Retina (tissue), 1 donor: ENCODE measurements around the gene RAB40B.
"Not testable (repeated sequence)": the region's sequence is repeated elsewhere in the genome, so short reads cannot be mapped to it uniquely, and the experiment has no call there.

Source experiments
- DNase-seq: peaks from one replicate; pipeline ENCODE4 v3.0.0-alpha.2; 2016

The RAB40B gene, protein sequence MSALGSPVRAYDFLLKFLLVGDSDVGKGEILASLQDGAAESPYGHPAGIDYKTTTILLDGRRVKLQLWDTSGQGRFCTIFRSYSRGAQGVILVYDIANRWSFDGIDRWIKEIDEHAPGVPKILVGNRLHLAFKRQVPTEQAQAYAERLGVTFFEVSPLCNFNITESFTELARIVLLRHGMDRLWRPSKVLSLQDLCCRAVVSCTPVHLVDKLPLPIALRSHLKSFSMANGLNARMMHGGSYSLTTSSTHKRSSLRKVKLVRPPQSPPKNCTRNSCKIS

DNA sequence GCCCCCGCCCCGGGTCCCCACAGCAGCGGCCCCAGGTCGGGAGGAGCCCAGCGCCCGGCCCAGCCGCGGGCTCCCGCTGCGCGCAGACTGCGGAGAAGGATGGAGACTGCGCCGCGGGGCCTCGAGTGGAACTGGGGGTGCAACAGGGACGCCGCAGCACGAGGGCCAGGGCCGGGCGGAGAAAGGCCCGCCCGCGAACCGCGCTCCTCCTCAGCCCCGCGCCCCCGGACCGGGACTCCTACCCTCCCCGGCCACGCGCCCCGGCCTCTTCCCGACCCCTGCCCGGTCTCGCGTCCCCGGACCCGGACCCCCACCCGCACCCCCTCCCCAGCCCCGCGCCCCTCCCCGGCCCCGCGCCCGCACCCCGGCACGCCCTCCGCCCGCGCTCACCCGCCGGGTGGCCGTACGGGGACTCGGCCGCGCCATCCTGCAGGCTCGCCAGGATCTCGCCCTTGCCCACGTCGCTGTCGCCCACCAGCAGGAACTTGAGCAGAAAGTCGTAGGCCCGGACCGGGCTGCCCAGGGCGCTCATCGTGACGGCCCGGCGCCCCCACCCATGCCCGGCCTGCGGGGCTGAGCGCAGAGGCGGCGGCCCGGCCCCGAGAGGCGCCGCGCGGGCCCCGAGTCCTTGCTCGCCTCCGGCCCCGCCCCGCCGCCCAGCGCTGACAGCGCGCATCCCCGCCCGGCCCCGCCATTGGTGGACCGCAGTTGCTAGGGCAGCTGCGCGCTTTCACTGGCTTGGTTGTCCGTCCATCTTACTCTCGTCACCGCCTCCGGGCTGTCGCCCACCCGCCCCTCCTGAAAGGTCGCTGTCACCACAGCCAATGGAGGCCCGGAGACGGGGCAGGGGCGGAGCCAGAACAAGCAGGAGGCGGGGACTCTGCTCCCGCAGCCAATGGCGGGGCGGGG is at the start of gene RAB40B:
Gene RAB40B, minus strand, starts transcription at position 634 of the 909 bp plus-strand sequence. Its CDS starts 102 bp downstream, at position 532.
- DNase-seq: peak; percentile 93

DNA sequence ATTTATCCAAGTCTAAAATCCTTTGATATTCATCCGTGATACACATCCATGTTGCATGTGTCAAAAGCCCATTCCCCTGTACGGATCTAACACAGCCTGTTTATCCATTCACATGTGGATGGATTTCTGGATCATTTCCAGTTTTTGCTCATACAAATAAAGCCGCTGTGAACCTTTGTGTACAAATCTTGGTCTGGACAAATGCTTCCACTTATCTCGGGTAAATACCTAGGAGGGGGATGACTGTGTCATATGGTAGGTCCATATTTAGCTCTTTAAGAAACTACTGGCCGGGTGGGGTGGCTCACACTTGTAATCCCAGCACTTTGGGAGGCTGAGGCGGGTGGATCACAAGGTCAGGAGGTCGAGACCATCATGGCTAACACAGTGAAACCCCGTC is 47.0 kb upstream of the RAB40B start:
- DNase-seq: no peak

DNA sequence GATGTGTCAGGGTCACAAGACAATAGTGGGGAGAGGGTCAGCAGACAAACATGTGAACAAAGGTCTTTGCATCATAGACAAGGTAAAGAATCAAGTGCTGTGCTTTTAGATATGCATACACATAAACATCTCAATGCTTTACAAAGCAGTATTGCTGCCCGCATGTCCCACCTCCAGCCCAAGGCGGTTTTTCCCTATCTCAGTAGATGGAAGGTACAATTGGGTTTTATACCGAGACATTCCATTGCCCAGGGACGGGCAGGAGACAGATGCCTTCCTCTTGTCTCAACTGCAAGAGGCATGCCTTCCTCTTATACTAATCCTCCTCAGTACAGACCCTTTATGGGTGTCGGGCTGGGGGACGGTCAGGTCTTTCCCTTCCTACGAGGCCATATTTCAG is 46.2 kb upstream of the RAB40B start:
- not testable (repeated sequence) for DNase-seq

DNA sequence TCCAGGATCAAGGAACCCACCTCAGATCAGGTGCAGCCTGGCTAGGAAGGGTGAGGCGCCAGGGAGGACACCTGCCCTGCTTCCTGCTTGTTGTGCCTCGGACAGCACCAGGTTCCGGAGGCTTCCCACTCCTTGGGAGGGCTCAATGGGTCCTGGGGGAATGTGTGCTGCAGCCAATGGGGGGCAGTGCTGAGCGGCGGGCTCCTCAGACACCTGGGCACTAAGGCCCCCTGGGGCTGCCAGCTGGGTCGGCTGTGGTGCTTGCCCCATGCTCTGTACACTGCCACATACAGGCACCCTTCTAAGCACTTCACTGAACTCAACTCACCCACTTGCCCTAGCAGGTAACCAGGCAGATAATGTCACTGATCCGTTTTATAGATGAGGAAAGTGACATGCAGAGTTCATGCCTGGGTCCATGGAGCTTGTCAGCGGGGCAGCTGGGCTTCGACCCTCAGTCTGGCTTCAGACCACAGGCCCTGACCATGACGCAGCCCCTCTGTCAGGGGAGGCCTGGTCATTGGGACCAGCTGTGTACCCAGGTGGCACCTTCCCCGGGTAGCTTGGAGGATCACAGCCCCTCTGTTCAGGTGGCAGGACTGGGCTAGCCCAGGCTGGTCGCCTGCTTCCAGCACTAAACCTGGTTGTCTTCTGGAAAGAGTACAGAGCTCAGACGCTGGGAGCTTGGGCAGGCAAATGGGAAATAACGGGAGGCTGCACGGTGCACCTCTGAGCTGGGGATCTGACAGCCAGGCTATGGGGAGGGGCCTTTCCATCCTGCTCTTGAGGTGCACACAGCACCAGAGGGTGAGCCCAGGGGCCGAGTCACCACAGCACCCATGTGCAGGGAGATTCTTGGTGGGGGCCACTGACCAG is 45.1 kb upstream of the RAB40B start:
- no peak for DNase-seq

DNA sequence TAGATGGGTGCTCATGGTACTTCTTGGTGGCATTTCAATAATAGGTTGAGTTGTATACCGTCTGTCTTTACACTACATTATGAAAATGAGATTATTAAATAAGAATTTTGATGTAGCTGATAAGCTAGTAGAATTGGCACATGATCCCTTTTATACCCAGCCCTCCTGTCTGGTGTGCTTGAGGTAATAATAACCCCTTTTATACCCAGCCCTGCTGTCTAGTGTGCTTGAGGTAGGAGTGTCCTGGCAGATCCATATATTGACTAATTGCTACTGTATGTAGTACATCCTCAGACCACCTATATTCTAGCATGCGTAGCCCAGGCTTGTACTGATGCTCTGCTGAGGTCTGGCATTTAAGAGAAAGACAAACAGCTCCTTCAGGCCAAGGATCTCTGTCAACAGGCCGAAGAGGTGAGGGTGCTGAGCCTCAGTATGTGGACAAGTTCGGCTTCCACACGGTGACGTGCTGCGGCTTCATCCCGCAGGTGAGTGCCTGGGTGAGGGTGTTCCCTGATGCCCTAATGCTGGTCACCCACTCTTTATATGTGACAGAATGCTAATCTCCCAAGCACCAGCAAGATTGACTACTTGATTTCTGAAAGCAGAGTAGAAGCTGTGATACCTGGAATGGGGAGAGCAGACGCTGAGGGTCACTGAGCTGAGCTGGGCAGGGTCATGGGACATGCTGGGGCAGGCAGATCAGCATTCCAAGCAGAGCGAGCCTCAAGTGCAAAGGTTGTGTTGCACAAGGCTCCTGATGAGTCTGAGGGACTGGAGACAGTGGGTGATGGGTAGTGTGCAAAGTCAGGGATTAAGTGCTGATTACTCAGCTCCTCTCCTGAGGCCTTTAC is 42.6 kb upstream of the RAB40B start:
- DNase-seq: no peak

DNA sequence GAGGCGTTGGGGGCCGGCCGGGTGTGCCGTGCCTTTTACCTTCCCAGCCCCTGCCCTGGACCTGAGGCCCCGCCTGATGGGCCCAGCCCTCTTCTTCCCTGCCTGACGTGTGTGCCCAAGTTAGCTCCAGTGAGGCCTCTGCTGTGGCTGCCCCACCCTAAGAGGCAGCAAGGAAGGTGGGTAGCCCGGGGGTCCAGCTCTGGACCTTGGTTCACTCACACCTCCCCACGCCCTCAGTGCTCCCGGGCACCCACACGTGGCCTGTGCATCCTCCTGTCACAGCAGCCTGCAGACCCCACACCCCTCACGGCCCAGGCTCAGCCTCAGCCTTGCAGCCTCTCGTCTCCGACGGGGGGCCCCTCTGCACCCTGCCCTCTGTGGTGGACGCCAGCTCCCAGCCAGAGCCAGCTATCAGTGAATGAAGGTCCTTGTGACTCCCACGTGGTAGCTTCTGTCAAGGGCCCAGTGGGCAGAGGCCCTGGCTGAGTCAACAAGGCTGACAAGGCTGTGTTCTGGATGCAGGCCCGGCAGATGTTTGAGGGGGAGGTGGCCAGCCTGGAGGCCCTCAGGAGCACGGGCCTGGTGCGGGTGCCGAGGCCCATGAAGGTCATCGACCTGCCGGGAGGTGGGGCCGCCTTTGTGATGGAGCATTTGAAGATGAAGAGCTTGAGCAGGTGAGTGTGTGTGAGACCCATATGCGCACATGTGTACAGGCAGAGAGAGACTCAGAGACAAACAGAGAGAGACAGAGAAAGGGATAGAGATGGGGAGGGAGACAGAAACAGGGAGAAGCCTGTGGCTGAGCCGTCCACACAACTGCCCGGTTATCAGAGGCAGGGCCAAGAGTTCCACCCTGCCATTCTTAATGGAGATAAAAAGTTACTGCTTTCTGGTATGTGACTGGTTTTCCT is 39.7 kb upstream of the RAB40B start:
- no peak for DNase-seq

DNA sequence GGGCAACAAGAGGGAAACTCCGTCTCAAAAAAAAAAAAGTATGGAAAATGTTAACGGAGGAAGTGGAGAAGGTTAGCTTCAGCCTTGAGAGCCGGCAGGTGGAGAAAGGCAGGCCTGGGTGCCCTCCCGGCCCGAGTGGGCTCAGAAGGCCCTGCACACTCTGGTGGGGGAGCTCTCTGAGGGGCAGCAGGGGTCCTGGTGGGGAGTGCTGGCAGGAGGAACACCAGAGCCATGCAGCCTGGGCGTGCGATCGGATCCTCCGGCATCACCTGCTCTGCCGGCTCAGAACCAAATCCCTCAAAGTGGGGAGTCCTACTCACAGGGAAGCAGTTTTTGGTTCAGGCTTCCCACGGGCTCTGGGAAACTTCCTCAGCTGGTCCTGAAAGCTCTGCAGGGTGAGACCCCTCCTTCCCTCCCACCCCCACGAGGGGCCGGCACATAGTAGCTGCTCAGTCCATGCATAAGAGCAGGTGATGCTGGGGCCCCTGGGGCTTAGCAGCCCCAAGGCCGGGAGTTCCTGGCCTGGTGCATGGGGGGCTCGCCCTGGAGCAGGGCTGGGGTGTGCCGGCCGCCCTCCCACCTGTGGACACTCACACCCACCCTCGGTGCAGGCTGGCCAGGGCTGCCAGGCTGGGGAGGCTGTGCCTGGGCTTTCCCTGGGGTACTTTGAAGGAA is 38.1 kb upstream of the RAB40B start:
- no peak for DNase-seq

DNA sequence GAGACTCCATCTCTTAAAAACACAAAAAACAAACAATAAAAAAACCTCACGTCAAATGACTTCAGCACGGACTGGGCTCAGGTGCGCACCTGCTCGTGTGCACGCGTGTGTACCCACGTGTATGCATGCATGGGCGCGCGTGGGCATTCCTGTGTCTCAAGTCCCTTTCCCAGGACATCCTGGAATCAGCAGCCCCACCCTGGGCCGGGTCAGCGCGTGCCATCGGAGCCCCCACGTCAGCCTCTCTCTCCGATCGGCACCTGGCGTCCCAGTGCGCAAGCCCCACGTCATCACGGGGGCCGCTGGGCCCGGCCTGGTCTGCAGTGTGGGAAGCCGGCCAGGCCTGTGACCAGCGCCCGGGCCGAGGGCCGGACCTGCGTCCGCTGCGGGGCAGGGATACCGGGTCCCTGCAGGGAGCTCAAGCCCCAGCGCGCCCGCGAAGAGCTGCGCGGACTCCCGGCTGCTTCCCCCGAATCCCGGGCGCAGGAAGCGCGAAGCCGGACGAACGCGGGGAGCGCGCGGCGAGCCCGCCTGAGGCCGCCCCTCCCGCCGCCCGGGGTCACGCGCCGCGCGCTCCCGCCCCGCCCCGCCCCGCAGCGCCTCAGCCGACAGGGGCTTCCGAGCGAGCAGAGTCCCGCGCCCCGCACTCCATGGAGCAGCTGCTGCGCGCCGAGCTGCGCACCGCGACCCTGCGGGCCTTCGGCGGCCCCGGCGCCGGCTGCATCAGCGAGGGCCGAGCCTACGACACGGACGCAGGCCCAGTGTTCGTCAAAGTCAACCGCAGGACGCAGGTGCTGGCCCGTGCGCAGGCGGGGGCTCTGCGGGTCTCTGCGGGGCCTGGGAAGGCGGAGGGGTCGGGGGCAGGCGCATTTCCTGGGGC is 36.7 kb upstream of the RAB40B start, which contains the start of gene FN3K:
Gene FN3K, plus strand, starts transcription at position 629 of the 880 bp plus-strand sequence. Its CDS starts 22 bp downstream, at position 651.
- peak; percentile 87 for DNase-seq

DNA sequence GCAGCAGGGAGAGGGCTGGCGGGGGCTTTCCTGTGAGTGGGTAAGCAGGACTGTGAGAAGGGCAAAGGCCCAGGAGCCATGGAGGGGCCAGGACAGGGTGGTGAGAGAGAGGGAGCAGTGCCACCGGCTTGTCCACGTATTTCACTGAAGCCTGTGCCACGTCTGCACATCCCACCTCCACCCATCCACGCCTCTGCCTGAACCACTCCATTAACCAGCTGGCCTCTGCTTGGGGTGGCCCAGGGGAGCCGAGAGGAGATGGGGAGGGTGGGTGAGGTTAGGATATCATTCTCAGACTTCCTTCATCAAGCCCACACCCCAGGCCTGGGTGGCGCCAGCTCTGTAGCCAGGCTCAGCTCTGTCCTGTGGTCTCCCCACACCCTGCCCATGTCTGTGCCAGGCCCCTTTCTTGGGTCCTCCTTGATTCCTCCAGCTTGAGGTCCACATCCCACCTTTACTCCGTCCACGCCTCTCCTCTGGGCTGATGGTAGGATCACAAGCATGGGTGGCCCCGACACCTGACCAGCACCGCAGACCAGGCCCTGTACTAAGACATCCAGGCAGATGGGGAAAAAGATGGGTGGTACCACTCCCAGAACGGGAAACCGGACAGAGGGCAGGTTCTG is 33.7 kb upstream of the RAB40B start:
- no peak for DNase-seq

DNA sequence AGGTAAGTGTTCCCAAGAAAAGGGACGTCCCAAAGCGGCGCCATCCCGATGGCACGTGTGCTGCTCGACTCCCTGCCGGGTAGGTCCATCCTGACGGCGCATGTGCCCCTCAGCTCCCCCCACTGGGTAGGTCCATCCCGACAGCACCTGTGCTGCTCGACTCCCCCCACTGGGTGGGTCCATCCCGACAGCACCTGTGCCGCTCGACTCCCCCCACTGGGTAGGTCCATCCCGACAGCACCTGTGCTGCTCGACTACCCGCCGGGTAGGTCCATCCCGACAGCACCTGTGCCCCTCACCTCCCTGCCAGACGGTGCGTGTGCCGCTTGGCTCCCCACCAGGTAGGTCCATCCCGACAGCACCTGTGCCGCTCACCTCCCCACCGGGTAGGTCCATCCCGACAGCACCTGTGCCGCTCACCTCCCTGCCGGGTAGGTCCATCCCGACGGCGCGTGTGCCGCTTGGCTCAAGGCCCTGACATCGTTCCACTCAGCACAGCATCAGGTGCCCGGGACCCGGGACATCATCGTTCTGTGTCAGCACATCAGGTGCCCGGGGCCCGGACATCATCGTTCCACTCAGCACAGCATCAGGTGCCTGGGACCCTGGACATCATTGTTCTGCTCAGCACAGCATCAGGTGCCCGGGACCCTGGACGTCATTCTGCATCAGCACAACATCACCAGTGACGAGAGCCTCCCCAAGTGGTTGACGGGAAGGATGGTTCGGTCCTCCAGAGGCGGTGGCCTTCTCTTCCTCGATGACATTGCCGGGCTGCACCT is 31.2 kb upstream of the RAB40B start:
- DNase-seq: no peak

DNA sequence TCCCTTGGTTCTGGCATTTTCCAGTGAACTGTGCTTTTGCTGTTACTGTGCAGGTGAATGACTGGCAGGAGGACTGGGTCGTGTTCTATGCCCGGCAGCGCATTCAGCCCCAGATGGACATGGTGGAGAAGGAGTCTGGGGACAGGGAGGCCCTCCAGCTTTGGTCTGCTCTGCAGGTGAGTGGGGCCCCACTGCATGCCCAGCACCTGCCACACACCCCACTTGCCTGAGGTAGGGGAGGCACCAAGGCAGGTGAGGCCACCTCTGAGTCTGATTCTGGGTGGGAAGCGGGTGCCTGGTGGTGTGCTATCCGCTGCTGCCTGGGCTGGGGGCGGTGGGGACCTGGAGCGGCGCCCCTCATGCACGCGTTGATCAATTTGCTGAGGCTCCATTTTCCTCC is 27.9 kb upstream of the RAB40B start:
- no peak for DNase-seq

DNA sequence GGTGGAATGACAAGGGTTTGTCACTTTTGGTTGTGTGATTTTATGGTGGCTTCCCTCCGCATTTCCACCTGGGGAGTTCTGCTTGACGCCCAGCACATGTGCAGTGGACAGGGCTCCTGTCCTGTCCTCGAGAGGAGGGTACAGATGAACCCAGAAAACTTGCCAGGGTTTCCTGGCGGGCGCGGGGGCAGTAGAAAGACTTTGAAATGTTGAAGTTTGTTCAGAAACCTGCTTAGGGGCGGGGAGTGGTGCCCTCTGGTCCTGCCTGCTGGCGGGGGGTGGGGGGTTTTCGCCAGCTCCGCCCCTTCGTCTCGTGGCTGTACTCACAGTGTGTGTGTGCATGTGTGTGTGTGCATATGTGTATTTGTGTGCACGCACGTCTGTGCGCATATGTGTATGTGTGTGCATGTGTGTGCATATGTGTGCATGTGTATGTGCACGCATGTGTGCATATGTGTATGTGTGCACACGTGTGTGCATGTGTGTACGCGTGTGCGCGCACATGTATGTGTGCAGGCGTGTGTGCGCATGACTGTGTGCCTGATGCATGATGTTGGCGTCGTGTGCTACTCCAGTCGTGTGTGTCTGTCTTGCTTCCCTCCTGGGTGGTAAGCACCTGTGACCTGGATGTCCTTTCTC is 24.8 kb upstream of the RAB40B start:
- no peak for DNase-seq

DNA sequence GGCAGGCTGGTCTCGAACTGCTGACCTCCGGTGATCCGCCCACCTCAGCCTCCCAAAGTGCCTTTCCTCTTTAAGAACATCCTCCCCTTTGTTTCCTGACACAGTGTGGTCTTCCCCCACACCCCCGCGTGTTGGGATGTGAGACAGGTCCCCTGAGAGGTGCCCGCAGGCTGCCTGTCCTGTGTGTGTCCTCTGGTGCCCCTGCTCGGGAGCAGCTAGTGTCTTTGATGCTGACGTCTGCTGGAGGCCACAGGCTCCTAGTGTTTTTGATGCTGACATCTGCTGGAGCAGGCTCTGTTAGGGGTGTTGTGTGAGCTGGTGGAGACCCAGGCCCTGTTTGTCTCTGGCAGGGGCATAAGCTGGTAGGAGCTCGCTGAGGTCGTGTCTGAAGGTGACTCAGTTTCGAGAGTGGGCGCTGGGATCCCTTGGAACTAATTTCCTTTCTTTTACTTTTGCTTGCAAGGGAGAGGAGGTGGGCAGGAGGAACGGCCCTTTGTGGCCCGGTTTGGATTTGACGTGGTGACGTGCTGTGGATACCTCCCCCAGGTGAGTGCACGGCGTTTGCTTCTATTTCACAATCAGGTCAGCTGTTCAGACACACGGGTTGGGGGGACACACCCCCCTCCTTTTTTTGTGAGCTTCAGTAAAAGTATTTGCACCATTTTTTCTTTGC is 24.0 kb upstream of the RAB40B start:
- no peak for DNase-seq

DNA sequence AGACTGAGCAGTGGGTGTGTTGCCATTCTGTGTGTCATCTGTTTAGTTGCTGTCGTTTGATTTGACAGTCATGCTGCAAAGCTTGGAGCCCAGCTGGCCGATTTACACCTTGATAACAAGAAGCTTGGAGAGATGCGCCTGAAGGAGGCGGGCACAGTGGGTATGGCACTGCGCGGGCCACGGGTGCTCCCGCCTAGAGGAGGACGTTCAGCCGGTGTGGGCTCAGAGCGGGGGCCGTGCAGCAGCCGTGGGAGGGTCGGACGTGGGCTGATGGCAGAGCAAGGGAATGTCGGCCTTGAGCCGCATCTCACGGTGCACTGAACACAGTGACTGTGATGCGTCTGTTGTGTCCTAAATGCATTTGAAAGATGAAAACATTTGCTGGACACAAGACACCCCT is 21.7 kb upstream of the RAB40B start:
- DNase-seq: no peak

DNA sequence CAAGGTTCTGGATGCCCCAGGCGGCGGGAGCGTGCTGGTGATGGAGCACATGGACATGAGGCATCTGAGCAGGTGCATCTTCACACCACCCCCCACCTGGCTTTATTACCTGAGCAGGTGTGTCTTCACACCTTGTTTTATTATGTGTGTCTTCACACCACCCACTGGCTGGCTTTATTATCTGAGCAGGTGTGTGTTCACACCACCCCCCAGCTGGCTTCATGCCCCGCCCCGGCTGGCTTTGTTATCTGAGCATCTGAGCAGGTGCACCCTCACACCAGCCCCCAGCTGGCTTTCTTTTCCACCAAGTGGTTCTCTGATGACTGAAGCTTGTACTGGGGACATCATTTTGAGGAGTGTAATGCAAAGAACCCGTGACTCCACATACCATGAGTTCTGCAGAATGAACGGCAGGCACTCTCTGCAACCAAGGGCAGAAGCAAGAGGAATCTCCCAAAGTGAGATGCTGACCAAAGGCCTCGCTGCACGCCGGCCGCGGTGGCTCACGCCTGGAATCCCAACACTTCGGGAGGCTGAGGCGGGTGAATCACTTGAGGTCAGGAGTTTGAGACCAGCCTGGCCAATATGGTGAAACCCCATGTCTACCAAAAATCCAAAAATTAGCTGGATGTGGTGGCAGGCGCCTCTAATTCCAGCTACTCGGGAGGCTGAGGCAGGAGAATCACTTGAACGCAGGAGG is 20.6 kb upstream of the RAB40B start:
- DNase-seq: no peak
